AG09309 (cell line): ENCODE results near the gene TEX51.

Experiments used
- DNase-seq: peaks from one replicate; pipeline ENCODE4 v3.0.0-alpha.2; 2010; ENCODE audit warnings: low read depth
- H3K4me3 ChIP-seq: 2 replicates; pipeline ENCODE4 v1.5.1; 2011; ENCODE audit warnings: mild to moderate bottlenecking, low read depth, low read length, moderate library complexity; ENCODE audit not compliant: control insufficient read depth
- TF ChIP-seq, protein P1 (sequence below): IDR thresholded peaks from 2 replicates; pipeline ENCODE4 v1.5.1; 2011; ENCODE audit warnings: mild to moderate bottlenecking, low read depth, low read length, inconsistent platforms; ENCODE audit not compliant: insufficient read depth, control insufficient read depth; ENCODE audit errors: missing control alignments

The TEX51 gene

DNA sequence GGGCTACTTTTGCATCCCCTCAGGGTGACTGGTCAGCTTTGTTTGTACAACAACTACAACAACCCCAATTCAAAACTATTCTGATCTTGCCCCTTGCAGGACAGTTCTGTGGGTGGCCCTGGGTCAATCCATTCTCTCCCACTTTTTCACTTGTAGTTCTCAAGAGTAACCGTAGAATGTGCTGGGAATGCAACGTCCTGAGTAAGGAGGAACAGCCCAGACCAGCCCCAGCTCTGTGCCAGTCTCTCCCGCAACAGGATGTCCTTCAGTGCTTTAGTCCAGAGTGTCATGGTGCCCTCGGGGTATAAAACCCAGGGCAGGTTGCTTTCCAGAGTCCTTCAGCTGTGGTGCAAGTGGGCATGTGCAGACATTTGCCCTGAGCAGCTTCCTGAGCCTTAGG lies 22.1 kb upstream of the TEX51 start:
- TF ChIP-seq, protein P1, sequence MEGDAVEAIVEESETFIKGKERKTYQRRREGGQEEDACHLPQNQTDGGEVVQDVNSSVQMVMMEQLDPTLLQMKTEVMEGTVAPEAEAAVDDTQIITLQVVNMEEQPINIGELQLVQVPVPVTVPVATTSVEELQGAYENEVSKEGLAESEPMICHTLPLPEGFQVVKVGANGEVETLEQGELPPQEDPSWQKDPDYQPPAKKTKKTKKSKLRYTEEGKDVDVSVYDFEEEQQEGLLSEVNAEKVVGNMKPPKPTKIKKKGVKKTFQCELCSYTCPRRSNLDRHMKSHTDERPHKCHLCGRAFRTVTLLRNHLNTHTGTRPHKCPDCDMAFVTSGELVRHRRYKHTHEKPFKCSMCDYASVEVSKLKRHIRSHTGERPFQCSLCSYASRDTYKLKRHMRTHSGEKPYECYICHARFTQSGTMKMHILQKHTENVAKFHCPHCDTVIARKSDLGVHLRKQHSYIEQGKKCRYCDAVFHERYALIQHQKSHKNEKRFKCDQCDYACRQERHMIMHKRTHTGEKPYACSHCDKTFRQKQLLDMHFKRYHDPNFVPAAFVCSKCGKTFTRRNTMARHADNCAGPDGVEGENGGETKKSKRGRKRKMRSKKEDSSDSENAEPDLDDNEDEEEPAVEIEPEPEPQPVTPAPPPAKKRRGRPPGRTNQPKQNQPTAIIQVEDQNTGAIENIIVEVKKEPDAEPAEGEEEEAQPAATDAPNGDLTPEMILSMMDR = no peak
- DNase-seq = no peak
- no peak overlapping the region for H3K4me3 ChIP-seq

DNA sequence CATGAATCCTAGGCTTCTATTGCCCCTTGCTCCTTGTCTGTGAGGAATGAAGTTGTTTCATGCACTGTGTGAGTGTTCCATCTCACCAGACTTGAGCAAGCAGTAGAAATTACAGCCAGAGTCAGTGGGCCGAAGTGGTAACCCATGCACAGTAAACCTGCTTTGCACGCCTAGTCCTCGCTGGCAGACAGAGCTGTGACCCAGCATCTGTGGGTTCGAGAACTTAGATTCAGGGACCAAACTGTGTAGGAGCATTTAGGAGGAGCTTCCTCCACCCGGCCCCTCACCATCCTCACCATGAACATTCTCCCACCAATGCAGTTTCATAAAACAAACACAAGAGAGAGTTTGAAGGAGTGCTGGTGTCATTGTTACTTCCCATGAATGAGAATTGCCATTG lies 21.6 kb upstream of the TEX51 start:
- no peak for DNase-seq
- H3K4me3 ChIP-seq = no peak overlapping the region
- TF ChIP-seq, protein P1 = no peak

DNA sequence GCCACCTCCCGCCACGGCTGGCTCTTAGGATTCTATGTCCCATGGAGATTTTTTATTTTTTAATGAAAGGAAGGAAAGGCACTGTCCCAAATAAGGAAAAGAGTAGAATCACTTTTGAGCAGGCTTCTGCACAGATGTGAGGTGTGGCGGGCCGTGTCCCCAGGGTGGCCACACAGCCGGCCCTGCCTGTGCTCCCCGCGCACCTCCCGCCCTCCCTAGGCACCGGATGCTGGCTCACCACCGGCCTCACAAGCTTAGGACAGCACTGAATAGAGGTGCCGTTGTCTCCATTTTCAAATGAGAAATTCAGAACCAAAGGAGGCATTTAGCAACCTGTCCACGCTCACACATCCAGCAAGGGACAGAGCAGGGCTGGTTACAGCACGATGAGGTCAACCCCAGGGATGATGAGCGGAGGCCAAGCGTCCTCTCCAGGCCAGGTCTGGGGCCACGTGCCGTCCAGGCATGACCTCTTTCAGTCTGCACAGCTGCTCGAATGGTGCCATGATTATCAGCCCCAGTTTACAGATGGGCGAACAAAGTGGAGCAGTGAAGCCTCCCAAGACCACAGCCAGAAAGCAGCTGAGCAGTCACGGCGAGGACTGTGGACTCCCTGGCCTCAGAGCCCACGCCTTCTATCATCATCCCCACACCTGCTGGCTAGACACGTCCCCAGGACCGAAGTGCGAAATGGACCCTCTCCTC lies 20.7 kb upstream of the TEX51 start:
- TF ChIP-seq, protein P1 = no peak
- no peak overlapping the region for H3K4me3 ChIP-seq
- no peak for DNase-seq

- H3K4me3 ChIP-seq = no peak overlapping the region
- DNase-seq = no peak
- TF ChIP-seq, protein P1 = no peak
Measured at GRCh38 chr2:126878601-126879000, 20.1 kb upstream of the TEX51 start.

GRCh38 chr2:126879348-126880298 lies 19.1 kb upstream of the TEX51 start:
- no peak for DNase-seq
- TF ChIP-seq, protein P1 = no peak
- H3K4me3 ChIP-seq = no peak overlapping the region

DNA sequence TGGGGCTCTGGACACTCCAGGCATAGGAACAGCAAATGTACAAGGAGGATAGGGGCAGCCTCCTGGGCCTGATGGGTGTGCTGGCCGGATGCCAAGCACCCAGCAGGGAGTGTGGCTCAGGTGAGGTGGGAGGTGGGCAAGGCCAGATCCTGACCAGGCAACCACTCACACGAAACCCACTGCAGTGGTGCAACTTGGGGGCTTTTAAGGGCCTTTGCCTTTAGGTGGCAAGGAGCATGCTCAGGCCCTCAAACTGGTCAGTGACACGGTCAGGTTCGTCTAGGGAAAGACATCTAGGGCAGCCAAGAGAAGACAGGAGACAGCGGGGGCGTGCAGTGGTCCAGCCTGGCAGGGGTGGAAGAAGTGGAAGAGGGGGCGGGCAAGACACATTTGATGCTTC lies 18.4 kb upstream of the TEX51 start:
- DNase-seq = no peak
- TF ChIP-seq, protein P1 = no peak
- H3K4me3 ChIP-seq = no peak overlapping the region
